SK-N-SH treated with all-trans-retinoic acid at 6 μM for 48 hours (cell line): ENCODE measurements around the gene DCUN1D2.

Experiments used
- CREB5 ChIP-seq: fragments of 250-450 bp; sonication (Bioruptor Pico); IDR thresholded peaks from 2 replicates; pipeline ENCODE4 v1.5.1; 2020; ENCODE audit warnings: low read depth, mild to moderate bottlenecking, moderate library complexity
- PATZ1 ChIP-seq: fragments of 250-450 bp; sonication (Bioruptor Pico); IDR thresholded peaks from 2 replicates; pipeline ENCODE4 v1.8.0; 2020; ENCODE audit warnings: mild to moderate bottlenecking, moderate library complexity, borderline replicate concordance

DNA sequence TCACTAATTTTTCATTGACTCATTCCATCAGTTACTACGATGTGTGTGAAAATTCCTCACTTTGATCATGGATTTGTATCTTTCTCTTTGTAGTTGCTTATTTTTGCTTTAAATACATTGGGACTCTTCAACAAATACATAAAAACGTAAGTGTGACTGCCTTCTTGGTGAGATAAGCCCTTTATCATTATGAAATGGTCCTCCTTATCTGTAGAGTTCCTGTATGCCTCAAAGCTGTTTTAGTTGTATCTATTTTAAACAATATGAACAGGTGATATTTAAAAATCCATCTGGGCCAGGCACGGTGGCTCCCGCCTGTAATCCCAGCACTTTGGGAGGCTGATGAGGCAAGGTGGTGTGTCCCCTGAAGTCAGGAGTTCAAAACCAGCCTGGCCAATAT, 11.3 kb downstream of the DCUN1D2 start:
- TF ChIP-seq CREB5 (CRISPR knock-in tag) (no peak), PATZ1 (no peak)
